ENCODE results near the gene ERC1.
"Not testable (repeated sequence)": the region's sequence is repeated elsewhere in the genome, so short reads cannot be mapped to it uniquely, and the experiment has no call there.

DNA sequence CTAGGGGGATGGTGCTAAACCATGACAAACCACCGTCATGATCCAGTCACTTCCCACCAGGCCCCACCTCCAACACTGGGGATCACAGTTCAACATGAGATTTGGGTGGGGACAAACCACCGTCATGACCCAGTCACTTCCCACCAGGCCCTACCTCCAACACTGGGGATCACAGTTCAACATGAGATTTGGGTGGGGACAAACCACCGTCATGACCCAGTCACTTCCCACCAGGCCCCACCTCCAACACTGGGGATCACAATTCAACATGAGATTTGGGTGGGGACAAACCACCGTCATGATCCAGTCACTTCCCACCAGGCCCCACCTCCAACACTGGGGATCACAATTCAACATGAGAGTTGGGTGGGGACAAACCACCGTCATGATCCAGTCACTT, 207.8 kb downstream of the ERC1 start:
- TF ChIP-seq, protein P1, sequence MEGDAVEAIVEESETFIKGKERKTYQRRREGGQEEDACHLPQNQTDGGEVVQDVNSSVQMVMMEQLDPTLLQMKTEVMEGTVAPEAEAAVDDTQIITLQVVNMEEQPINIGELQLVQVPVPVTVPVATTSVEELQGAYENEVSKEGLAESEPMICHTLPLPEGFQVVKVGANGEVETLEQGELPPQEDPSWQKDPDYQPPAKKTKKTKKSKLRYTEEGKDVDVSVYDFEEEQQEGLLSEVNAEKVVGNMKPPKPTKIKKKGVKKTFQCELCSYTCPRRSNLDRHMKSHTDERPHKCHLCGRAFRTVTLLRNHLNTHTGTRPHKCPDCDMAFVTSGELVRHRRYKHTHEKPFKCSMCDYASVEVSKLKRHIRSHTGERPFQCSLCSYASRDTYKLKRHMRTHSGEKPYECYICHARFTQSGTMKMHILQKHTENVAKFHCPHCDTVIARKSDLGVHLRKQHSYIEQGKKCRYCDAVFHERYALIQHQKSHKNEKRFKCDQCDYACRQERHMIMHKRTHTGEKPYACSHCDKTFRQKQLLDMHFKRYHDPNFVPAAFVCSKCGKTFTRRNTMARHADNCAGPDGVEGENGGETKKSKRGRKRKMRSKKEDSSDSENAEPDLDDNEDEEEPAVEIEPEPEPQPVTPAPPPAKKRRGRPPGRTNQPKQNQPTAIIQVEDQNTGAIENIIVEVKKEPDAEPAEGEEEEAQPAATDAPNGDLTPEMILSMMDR (conservative IDR thresholded peaks at IDR 0.05; ENCODE audit: low read depth, low read length): not testable (repeated sequence)
- not testable (repeated sequence) for TF ChIP-seq POLR2A (IDR thresholded peaks at IDR 0.05; ENCODE audit: low read depth, low read length); FOS (IDR thresholded peaks at IDR 0.05; ENCODE audit: low read depth, low read length); RAD21 (IDR thresholded peaks at IDR 0.05; ENCODE audit: low read length); RFX5 (IDR thresholded peaks at IDR 0.05; ENCODE audit: low read depth, low read length)
